Measurements from ENCODE around the gene MAP3K19.
A peak's percentile ranks its signal among the peaks of the same experiment; 100 is the strongest.

The MAP3K19 gene

DNA sequence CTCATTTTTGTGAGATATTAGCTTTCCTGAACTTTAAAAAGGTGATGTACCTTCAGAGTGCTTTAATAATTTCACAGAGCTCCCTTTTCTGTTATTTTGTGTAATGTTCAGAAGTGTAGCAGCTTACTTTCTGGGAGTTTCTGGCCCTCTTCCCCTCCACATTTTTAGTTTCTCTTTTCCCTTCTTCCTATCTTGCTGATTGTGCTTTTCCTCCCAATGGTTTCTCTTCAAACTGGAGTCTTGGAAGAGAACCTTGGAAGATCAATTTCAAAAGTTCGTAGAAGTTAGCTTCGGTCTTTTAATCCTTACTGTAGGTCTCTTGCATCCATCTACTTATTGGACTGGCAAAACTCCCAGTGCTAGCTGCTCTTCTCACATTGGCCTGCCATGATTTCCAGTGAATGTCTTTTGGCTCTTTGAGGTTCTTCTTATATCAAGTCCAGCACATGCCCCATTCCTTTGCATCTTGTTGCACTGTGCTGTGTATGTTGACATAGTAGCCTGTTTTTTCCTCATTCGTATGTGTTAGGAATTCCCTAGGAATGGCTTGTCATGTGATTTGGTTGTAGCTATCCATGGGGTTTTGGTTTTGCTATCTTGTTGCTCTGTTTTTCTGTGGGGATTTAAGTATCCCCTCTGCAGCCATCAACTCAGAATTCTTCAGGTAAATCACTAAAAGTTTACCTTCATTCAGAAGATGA is 120.9 kb downstream of the MAP3K19 start:
- DNase-seq (ENCODE audit: low spot score): no peak

DNA sequence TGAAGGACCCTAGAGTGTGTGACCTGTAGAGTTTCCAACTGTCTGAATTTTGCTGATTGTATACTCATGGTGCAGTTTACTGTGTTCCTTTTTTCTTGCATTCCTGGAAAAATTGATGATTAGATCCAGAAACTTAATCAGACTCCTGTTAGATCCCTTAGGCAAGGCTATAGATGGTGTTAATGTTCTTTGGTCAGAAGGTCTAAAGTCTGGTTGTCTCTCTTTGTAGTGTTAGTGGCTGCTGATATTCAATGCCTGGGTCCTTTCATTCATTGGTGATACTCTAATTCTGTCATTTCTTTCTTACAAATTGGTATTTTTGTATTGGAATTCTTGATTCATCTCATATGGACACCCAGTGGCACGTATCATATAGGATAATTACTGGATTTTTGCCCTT is 122.3 kb downstream of the MAP3K19 start:
- DNase-seq (ENCODE audit: low spot score): no peak

DNA sequence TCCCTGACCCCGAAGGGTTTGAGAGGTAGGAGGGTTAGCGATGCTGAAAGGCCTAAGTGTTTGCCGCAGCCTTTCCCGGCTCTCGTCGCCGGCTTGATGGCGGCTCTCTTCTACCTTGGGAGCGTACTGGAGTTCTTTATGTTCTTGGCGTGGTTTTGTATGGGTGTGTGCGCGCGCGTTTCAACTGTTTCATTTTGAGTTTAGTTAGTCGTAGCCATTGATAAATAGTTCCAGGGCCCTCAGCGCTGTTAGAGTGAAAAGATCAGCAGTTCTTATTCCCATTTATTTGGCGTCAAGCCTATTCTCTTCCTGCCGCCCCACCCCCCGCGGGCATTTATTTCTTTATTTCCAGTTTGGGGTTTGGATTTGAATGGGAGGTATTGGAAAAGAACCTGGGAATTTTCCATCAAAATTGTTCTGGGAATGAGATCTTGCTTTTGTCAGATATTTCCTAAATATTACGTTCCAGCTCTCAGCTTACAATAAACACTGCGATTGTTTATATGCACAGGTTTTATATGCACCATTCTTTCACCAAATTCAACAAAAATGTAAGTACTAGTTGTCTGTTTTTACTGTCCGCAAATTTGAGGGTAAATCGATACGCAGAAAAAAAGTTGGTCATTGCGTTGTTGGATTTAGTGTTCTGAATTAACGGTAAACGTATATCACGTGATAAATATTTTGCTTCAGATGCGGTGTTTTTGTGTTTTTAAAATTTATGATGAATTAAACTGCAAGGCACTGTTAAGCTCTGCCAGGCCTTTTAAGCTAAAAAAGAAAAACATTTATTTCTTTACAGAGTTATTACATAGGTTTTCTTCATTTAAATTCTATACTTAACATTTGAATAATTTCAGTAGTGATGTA is 127.7 kb downstream of the MAP3K19 start:
- DNase-seq (ENCODE audit: low spot score): peak; percentile 40

DNA sequence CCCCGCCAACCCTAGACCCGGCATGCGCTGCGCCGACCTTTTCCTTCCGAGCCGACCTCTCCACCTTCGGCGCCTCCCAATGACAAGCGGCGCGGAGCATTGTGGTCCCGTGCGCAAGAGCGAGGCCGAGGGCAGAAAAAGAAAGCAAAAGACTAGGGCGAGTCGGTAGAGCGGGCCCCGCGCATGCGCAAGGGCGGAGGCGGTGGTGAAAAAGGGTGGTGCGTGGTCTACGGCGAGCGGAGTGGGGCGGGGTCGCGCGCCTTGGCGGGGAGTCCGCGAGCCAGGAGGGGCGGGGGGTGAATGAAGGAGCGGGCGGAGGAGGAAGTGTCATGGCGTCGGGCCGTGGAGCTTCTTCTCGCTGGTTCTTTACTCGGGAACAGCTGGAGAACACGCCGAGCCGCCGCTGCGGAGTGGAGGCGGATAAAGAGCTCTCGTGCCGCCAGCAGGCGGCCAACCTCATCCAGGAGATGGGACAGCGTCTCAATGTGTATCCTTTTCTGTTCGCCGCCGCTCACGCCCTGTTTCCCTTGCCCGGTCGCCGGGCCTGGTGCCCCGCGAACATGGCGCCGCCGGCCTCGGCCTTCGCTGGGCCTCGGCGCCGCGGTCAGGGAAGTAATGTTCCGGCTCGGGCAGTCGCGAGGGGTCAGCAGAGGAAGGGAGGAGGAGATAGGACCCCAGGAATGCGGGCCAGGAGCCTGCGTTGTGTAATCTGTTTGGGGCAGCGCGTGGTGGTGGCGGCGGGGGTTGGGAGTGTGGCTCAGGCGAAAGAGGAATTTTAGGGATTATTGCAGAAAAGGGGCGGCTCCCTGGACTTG is 128.5 kb downstream of the MAP3K19 start, which contains the start of gene CCNT2:
TSS of gene CCNT2 (plus strand) at position 297 of the 815 bp plus-strand sequence. CDS start at position 330, 33 bp downstream.
- DNase-seq (ENCODE audit: low spot score): peak; percentile 99

DNA sequence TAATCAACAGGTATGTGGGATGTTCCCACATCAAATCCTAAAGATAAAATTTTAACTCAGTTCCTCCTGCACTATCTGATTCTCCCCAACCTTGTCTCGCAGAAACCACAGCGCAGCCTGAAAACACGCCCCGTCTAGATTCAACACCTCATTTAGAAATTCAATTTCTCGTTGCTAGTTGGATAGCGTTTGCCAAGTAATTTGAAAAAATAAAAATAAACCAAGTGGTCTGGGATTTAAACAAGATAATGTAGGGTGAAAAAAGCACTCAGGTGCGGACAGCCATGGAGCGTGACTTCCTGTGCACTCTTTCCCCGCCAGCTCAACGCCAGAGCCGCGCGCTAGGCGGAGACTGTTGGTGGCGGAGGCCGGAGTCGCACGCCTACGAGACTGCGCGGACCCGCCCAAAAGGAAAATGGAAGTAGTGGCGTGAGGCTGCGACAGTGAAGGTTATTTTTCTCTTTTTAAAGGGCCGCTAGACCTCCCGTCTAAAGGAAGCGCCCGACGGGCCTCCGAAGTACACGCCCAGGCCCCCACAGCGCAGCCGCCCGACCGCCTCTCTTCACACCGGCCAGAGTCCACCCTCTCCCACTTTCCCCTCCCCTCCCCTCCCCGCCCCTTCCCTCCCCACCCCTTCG is 129.2 kb downstream of the MAP3K19 start:
- no peak for DNase-seq (ENCODE audit: low spot score)

DNA sequence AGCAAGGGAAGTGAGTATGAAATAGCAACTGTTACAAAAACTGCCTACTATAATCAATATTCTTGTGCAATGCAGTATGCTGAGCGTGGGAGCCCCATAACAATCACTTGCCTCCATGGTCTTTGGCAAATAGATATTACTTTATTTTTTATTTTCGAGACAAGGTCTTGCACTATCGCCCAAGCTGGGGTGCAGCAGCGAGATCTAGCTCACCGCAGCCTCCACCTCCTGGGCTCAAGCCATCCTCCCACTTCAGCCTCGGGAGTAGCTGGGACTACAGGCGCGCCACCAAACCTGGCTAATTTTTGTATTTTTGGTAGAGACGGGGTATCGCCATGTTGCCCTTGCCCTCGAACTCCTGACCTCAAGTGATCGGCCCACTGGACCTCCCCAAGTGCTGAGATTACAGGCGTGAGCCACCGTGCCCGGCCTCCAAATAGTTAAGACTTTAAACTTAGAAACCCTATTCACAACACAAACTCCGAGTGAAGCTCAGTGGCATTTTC is 129.8 kb downstream of the MAP3K19 start:
- DNase-seq (ENCODE audit: low spot score): no peak
